HCT116 (cell line): ENCODE results near the gene SCRN2. TPM values are rescaled to one million over a fixed set of nuclear protein-coding genes. Genes with fewer than 3 reads are reported as not detected.

ENCODE experiments used
- ATAC-seq: fragments of 200-7000 bp; cut with Tn5 transposase; 2 replicates; pipeline ENCODE4 v1.9.1; 2020; ENCODE audit warnings: mild to moderate bottlenecking, moderate library complexity
- BruUV-seq: library from RNA; stranded (reverse); fragments of 400-500 nt; replicated peaks from 2 replicates; lab custom pipeline; 2021; lab: Mats Ljungman, UMichigan
- CTCF ChIA-PET: fragments of 300-600 bp; sonication (Branson Sonifier 250); formaldehyde crosslinking; loops from one replicate; lab custom pipeline; 2021; ENCODE audit warnings: antibody characterized with exemption; lab: Charles Lee
- POLR2A ChIA-PET: fragments of 300-600, 350-600 bp; sonication (Branson Sonifier 250); formaldehyde crosslinking; loops from one replicate; lab custom pipeline; 2021; ENCODE audit warnings: antibody characterized with exemption; lab: Charles Lee
- RAD21 ChIA-PET, 2 experiments: fragments of 300-600 bp; sonication (Branson Sonifier 250); formaldehyde crosslinking; loops; one replicate each; lab custom pipeline; 2023; ENCODE audit warnings: low total read pairs in 2 of 2; ENCODE audit not compliant: uncharacterized antibody in 2 of 2, unreplicated experiment in 2 of 2, low non-redundant PET in 1 of 2; lab: Charles Lee
- DNase-seq: peaks from one replicate; pipeline ENCODE4 v3.0.0-alpha.2; 2010; ENCODE audit warnings: low read depth, low spot score
- H2AFZ ChIP-seq: fragments of 200-600 bp; shearing (Covaris generic), sonication (generic); 2 replicates; pipeline ENCODE4 v1.6.1; 2017; ENCODE audit warnings: low read depth, mixed run types, mixed read lengths, antibody characterized with exemption, low read length; ENCODE audit not compliant: poor library complexity, severe bottlenecking
- H3K27ac ChIP-seq: 2 replicates; pipeline ENCODE4 v1.5.1; 2012; ENCODE audit warnings: low read depth, low read length
- H3K27me3 ChIP-seq: fragments of 200-600 bp; sonication (generic); 2 replicates; pipeline ENCODE4 v1.6.1; 2016; ENCODE audit warnings: mixed run types, low read length, mixed read lengths; ENCODE audit not compliant: insufficient read depth
- H3K36me3 ChIP-seq, 2 experiments: fragments of 200-500 bp in 1 of 2; fragments of 200-600 bp in 1 of 2; sonication (Bioruptor generic) in 1 of 2; sonication (generic) in 1 of 2; 2 replicates each; pipeline versions ENCODE4 v1.5.1 to v1.6.1; 2014 to 2016; ENCODE audit warnings: low read length in 2 of 2, inconsistent platforms in 1 of 2, mixed read lengths in 1 of 2, mixed run types in 1 of 2; ENCODE audit not compliant: insufficient read depth in 2 of 2, control insufficient read depth in 1 of 2
- H3K4me1 ChIP-seq, 2 experiments: fragments of 200-600 bp in 1 of 2; sonication (generic) in 1 of 2; 2 replicates each; pipeline versions ENCODE4 v1.5.1 to v1.6.1; 2012 to 2017; ENCODE audit warnings: low read length in 2 of 2, inconsistent platforms in 1 of 2, mild to moderate bottlenecking in 1 of 2, mixed read lengths in 1 of 2, mixed run types in 1 of 2, moderate library complexity in 1 of 2; ENCODE audit not compliant: insufficient read depth in 2 of 2, control insufficient read depth in 1 of 2
- H3K4me2 ChIP-seq: fragments of 200-600 bp; sonication (generic); 2 replicates; pipeline ENCODE4 v1.6.1; 2017; ENCODE audit warnings: mixed run types, low read length, mixed read lengths
- H3K4me3 ChIP-seq, 2 experiments: fragments of 200-600 bp in 1 of 2; sonication (generic) in 1 of 2; replicated peaks in 1 of 2; 2 replicates each; pipeline ENCODE4 v1.5.1; 2011 to 2016; ENCODE audit warnings: low read length in 2 of 2, control low read depth in 1 of 2, low read depth in 1 of 2, mild to moderate bottlenecking in 1 of 2, mixed read lengths in 1 of 2, mixed run types in 1 of 2
- H3K79me2 ChIP-seq: fragments of 200-600 bp; sonication (generic); 2 replicates; pipeline ENCODE4 v1.6.1; 2017; ENCODE audit warnings: mild to moderate bottlenecking, mixed run types, low read length, moderate library complexity, mixed read lengths; ENCODE audit not compliant: insufficient read depth
- H3K9ac ChIP-seq: fragments of 200-600 bp; sonication (generic); 2 replicates; pipeline ENCODE4 v1.6.1; 2016; ENCODE audit warnings: low read length, mixed read lengths
- H3K9me2 ChIP-seq: fragments of 200-600 bp; sonication (generic), shearing (Covaris generic); 2 replicates; pipeline ENCODE4 v1.6.1; 2017; ENCODE audit warnings: mixed run types, mild to moderate bottlenecking, moderate library complexity; ENCODE audit not compliant: insufficient read depth
- H3K9me3 ChIP-seq, 2 experiments: fragments of 200-500 bp in 1 of 2; fragments of 200-600 bp in 1 of 2; sonication (Bioruptor generic) in 1 of 2; sonication (generic) in 1 of 2; 2 replicates each; pipeline ENCODE4 v1.6.1; 2014 to 2017; ENCODE audit warnings: low read length in 2 of 2, mixed read lengths in 2 of 2, inconsistent platforms in 1 of 2, low read depth in 1 of 2, mild to moderate bottlenecking in 1 of 2, mixed run types in 1 of 2, moderate library complexity in 1 of 2; ENCODE audit not compliant: control insufficient read depth in 1 of 2, insufficient read depth in 1 of 2
- H4K20me1 ChIP-seq: fragments of 200-600 bp; sonication (generic), shearing (Covaris generic); 2 replicates; pipeline ENCODE4 v1.6.1; 2017; ENCODE audit warnings: mixed run types, mild to moderate bottlenecking, moderate library complexity; ENCODE audit not compliant: insufficient read depth
- CBX3 ChIP-seq: IDR thresholded peaks from 2 replicates; pipeline ENCODE4 v1.6.1; 2012; ENCODE audit warnings: low read depth
- EGR1 ChIP-seq: IDR thresholded peaks from 2 replicates; pipeline ENCODE4 v1.6.1; 2012; ENCODE audit warnings: low read depth
- EZH2 ChIP-seq: fragments of 200-600 bp; sonication (generic); IDR thresholded peaks from 2 replicates; pipeline ENCODE4 v1.6.1; 2017; ENCODE audit warnings: antibody characterized with exemption, mixed run types
- EZH2phosphoT487 ChIP-seq: fragments of 200-600 bp; IDR thresholded peaks from 2 replicates; pipeline ENCODE4 v1.6.1; 2018; ENCODE audit warnings: antibody characterized with exemption, borderline replicate concordance
- POLR2A ChIP-seq: IDR thresholded peaks from 2 replicates; pipeline ENCODE4 v1.7.0; 2011; ENCODE audit warnings: borderline replicate concordance; ENCODE audit not compliant: insufficient read depth, insufficient read length; ENCODE audit errors: extremely low read depth
- POLR2AphosphoS5 ChIP-seq: IDR thresholded peaks from 2 replicates; pipeline ENCODE4 v1.6.1; 2011; ENCODE audit warnings: mild to moderate bottlenecking, low read depth, low read length, moderate library complexity
- SIN3A ChIP-seq: IDR thresholded peaks from 2 replicates; pipeline ENCODE4 v1.6.1; 2012; ENCODE audit warnings: low read depth
- SP1 ChIP-seq: IDR thresholded peaks from 2 replicates; pipeline ENCODE4 v1.6.1; 2012; ENCODE audit warnings: low read depth
- ZFX ChIP-seq: fragments of 450-650 bp; IDR thresholded peaks from 2 replicates; pipeline ENCODE4 v1.6.1; 2017
- ZNF274 ChIP-seq: fragments of 200-500 bp; sonication (Bioruptor generic); IDR thresholded peaks from 2 replicates; pipeline ENCODE4 v1.6.1; 2014; ENCODE audit warnings: mild to moderate bottlenecking, low read depth, low read length, inconsistent platforms
- intact Hi-C: fragments of 100-400 bp; cut with micrococcal nuclease; formaldehyde crosslinking; loops from 2 replicates; pipeline ENCODE4 v1.10.0; 2022
- total RNA-seq: library from RNA; stranded (reverse); gene quantifications from one replicate; pipeline ENCODE4 v1.2.1, GENCODE V29; 2021; ENCODE audit not compliant: unreplicated experiment
- TF ChIP-seq, protein P1 (sequence below): IDR thresholded peaks from 2 replicates; pipeline ENCODE4 v1.6.1; 2012
- TF ChIP-seq, protein P2 (sequence below): IDR thresholded peaks from 2 replicates; pipeline ENCODE4 v1.6.1; 2012; ENCODE audit warnings: low read depth

The SCRN2 gene
- total RNA-seq, 1 experiment from 2014 or later = 53.2 TPM

- no peak overlapping the region for H3K27ac ChIP-seq
- H3K79me2 ChIP-seq = no peaks in the 10 kb centered on the region
- H3K27me3 ChIP-seq = no peaks in the 10 kb centered on the region
- ChIA-PET POLR2A (no interaction called here), CTCF (no interaction called here), RAD21 (no interaction called here)
- H4K20me1 ChIP-seq = no peaks in the 10 kb centered on the region
- H3K4me3 ChIP-seq = no peak overlapping the region
- no TSS peak for BruUV-seq
- ATAC-seq = no peak
- H2AFZ ChIP-seq = no peak overlapping the region
- no peak overlapping the region for H3K4me2 ChIP-seq
- no peak overlapping the region for H3K9ac ChIP-seq
- H3K9me2 ChIP-seq = no peaks in the 10 kb centered on the region
- TF ChIP-seq, protein P1, sequence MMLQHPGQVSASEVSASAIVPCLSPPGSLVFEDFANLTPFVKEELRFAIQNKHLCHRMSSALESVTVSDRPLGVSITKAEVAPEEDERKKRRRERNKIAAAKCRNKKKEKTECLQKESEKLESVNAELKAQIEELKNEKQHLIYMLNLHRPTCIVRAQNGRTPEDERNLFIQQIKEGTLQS = no peak
- no peak for TF ChIP-seq EZH2
- TF ChIP-seq CBX3 = no peak
- TF ChIP-seq POLR2A = no peak
- TF ChIP-seq ZFX = no peak
- no peak for TF ChIP-seq SP1
- no peak for TF ChIP-seq SIN3A
- TF ChIP-seq EGR1 = no peak
- no peak for TF ChIP-seq EZH2phosphoT487
- TF ChIP-seq POLR2AphosphoS5 = no peak
- TF ChIP-seq, protein P2, sequence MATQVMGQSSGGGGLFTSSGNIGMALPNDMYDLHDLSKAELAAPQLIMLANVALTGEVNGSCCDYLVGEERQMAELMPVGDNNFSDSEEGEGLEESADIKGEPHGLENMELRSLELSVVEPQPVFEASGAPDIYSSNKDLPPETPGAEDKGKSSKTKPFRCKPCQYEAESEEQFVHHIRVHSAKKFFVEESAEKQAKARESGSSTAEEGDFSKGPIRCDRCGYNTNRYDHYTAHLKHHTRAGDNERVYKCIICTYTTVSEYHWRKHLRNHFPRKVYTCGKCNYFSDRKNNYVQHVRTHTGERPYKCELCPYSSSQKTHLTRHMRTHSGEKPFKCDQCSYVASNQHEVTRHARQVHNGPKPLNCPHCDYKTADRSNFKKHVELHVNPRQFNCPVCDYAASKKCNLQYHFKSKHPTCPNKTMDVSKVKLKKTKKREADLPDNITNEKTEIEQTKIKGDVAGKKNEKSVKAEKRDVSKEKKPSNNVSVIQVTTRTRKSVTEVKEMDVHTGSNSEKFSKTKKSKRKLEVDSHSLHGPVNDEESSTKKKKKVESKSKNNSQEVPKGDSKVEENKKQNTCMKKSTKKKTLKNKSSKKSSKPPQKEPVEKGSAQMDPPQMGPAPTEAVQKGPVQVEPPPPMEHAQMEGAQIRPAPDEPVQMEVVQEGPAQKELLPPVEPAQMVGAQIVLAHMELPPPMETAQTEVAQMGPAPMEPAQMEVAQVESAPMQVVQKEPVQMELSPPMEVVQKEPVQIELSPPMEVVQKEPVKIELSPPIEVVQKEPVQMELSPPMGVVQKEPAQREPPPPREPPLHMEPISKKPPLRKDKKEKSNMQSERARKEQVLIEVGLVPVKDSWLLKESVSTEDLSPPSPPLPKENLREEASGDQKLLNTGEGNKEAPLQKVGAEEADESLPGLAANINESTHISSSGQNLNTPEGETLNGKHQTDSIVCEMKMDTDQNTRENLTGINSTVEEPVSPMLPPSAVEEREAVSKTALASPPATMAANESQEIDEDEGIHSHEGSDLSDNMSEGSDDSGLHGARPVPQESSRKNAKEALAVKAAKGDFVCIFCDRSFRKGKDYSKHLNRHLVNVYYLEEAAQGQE = no peak
- TF ChIP-seq ZNF274 = no peak
- DNase-seq = no peak
- H3K36me3 ChIP-seq = peaks cover 9% of the 10 kb centered on the region in 2 experiments; a peak in 3 of 4 replicates
- intact Hi-C loops = no loop called here
- H3K4me1 ChIP-seq = peaks cover 25 to 32% of the 10 kb centered on the region in 2 experiments
- no peaks in the 10 kb centered on the region for H3K9me3 ChIP-seq
Measured at GRCh38 chr17:47813512-47814031, 27.5 kb downstream of the SCRN2 start.
